Astrocyte (in vitro differentiated cells and primary cell): ENCODE data around the gene VPS13D. TPM values are rescaled to one million over a fixed set of nuclear protein-coding genes. Genes with fewer than 3 reads are reported as not detected.

Source experiments
- DNase-seq: peaks from one replicate; pipeline ENCODE4 v3.0.0-alpha.2; 2010; ENCODE audit warnings: low read depth
- FAIRE-seq: peaks from 2 replicates; lab custom pipeline; 2011; peaks lifted over from hg19 to GRCh38; lab: Jason Lieb, UNC
- H2AFZ ChIP-seq: 2 replicates; pipeline ENCODE4 v1.6.0; 2012; ENCODE audit warnings: low read depth, low read length, inconsistent platforms
- H3K27ac ChIP-seq: 2 replicates; pipeline ENCODE4 v1.5.1; 2011; ENCODE audit warnings: low read depth, low read length, inconsistent platforms
- H3K27me3 ChIP-seq: 2 replicates; pipeline ENCODE4 v1.6.0; 2011; ENCODE audit warnings: low read length, inconsistent platforms; ENCODE audit not compliant: insufficient read depth
- H3K36me3 ChIP-seq: 2 replicates; pipeline ENCODE4 v1.5.1; 2011; ENCODE audit warnings: low read length, inconsistent platforms; ENCODE audit not compliant: insufficient read depth
- H3K4me1 ChIP-seq: 2 replicates; pipeline ENCODE4 v1.5.1; 2011; ENCODE audit warnings: low read length, inconsistent platforms; ENCODE audit not compliant: insufficient read depth
- H3K4me2 ChIP-seq: 2 replicates; pipeline ENCODE4 v1.6.0; 2012; ENCODE audit warnings: low read length, inconsistent platforms
- H3K4me3 ChIP-seq: 2 replicates; pipeline ENCODE4 v1.5.1; 2011; ENCODE audit warnings: low read depth, mild to moderate bottlenecking, low read length, inconsistent platforms; ENCODE audit not compliant: insufficient read depth
- H3K79me2 ChIP-seq: 2 replicates; pipeline ENCODE4 v1.6.0; 2012; ENCODE audit warnings: mild to moderate bottlenecking, low read length, inconsistent platforms; ENCODE audit not compliant: insufficient read depth
- H3K9ac ChIP-seq: 2 replicates; pipeline ENCODE4 v1.6.0; 2012; ENCODE audit warnings: mild to moderate bottlenecking, low read length, inconsistent platforms
- H3K9me3 ChIP-seq: 2 replicates; pipeline ENCODE4 v1.5.1; 2012; ENCODE audit warnings: low read depth, mild to moderate bottlenecking, low read length, inconsistent platforms; ENCODE audit not compliant: insufficient read depth
- H4K20me1 ChIP-seq: 2 replicates; pipeline ENCODE4 v1.6.0; 2012; ENCODE audit warnings: low read length, inconsistent platforms; ENCODE audit not compliant: insufficient read depth
- H3K27ac Mint-ChIP-seq: one replicate; pipeline ENCODE4 v1.8.0; 2021; ENCODE audit warnings: mild to moderate bottlenecking, mixed read lengths; ENCODE audit not compliant: unreplicated experiment
- H3K27me3 Mint-ChIP-seq: one replicate; pipeline ENCODE4 v1.8.0; 2021; ENCODE audit warnings: low read depth, mixed read lengths; ENCODE audit not compliant: unreplicated experiment
- H3K36me3 Mint-ChIP-seq: one replicate; pipeline ENCODE4 v1.8.0; 2021; ENCODE audit warnings: low read depth, mixed read lengths; ENCODE audit not compliant: unreplicated experiment
- H3K4me1 Mint-ChIP-seq: one replicate; pipeline ENCODE4 v1.8.0; 2021; ENCODE audit warnings: low read depth, mixed read lengths; ENCODE audit not compliant: unreplicated experiment
- H3K4me3 Mint-ChIP-seq: one replicate; pipeline ENCODE4 v1.8.0; 2021; ENCODE audit warnings: mild to moderate bottlenecking, moderate library complexity, mixed read lengths; ENCODE audit not compliant: unreplicated experiment
- H3K9me3 Mint-ChIP-seq: one replicate; pipeline ENCODE4 v1.8.0; 2021; ENCODE audit warnings: mild to moderate bottlenecking, mixed read lengths; ENCODE audit not compliant: unreplicated experiment
- CTCF ChIP-seq: IDR thresholded peaks from 2 replicates; pipeline ENCODE4 v1.5.1; 2011; ENCODE audit warnings: low read depth, mild to moderate bottlenecking, inconsistent platforms, low read length, moderate library complexity; ENCODE audit not compliant: insufficient read depth
- EZH2 ChIP-seq: IDR thresholded peaks from 2 replicates; pipeline ENCODE4 v1.6.1; 2012; ENCODE audit warnings: mild to moderate bottlenecking, low read length, inconsistent platforms; ENCODE audit not compliant: insufficient read depth
- total RNA-seq: library from RNA; stranded (reverse); gene quantifications from 2 replicates; pipeline ENCODE4 v1.2.1, GENCODE V29; 2021

VPS13D gene
- total RNA-seq, 1 donor from 2014 or later = 25.9 TPM

- H3K27ac ChIP-seq = no peak overlapping the region
- peaks cover 40% of the 10 kb centered on the region for H3K36me3 ChIP-seq
- peaks cover 21% of the 10 kb centered on the region for H3K36me3 Mint-ChIP-seq
- H3K4me2 ChIP-seq = no peak overlapping the region
- H3K4me1 ChIP-seq = no peaks in the 10 kb centered on the region
- no peaks in the 10 kb centered on the region for H3K27me3 ChIP-seq
- H3K4me3 Mint-ChIP-seq = no peak overlapping the region
- H3K27ac Mint-ChIP-seq = no peak overlapping the region
- H3K4me1 Mint-ChIP-seq = peaks cover 11% of the 10 kb centered on the region
- no peak overlapping the region for H3K4me3 ChIP-seq
- H3K9me3 ChIP-seq = no peaks in the 10 kb centered on the region
- no peak for TF ChIP-seq CTCF
- TF ChIP-seq EZH2 = no peak
- no peaks in the 10 kb centered on the region for H3K79me2 ChIP-seq
- DNase-seq = peak; percentile 30
- H4K20me1 ChIP-seq = no peaks in the 10 kb centered on the region
- FAIRE-seq = peak; percentile 62
- no peak overlapping the region for H2AFZ ChIP-seq
- no peak overlapping the region for H3K9ac ChIP-seq
- H3K27me3 Mint-ChIP-seq = no peaks in the 10 kb centered on the region
- H3K9me3 Mint-ChIP-seq = no peaks in the 10 kb centered on the region
Observed at GRCh38 chr1:12249181-12249580, 19.4 kb downstream of the VPS13D start.

GRCh38 chr1:12249748-12250147 lies 19.9 kb downstream of the VPS13D start:
- no peak overlapping the region for H2AFZ ChIP-seq
- H3K4me1 Mint-ChIP-seq = peaks cover 11% of the 10 kb centered on the region
- H3K27me3 ChIP-seq = no peaks in the 10 kb centered on the region
- H3K9me3 Mint-ChIP-seq = no peaks in the 10 kb centered on the region
- H3K4me3 ChIP-seq = no peak overlapping the region
- H3K79me2 ChIP-seq = no peaks in the 10 kb centered on the region
- no peak overlapping the region for H3K27ac ChIP-seq
- no peaks in the 10 kb centered on the region for H3K4me1 ChIP-seq
- H3K4me2 ChIP-seq = no peak overlapping the region
- no peak overlapping the region for H3K4me3 Mint-ChIP-seq
- peaks cover 40% of the 10 kb centered on the region for H3K36me3 ChIP-seq
- H3K27ac Mint-ChIP-seq = no peak overlapping the region
- no peak for TF ChIP-seq EZH2
- TF ChIP-seq CTCF = no peak
- FAIRE-seq = no peak
- no peak overlapping the region for H3K9ac ChIP-seq
- no peaks in the 10 kb centered on the region for H4K20me1 ChIP-seq
- peaks cover 21% of the 10 kb centered on the region for H3K36me3 Mint-ChIP-seq
- no peak for DNase-seq
- H3K27me3 Mint-ChIP-seq = no peaks in the 10 kb centered on the region
- no peaks in the 10 kb centered on the region for H3K9me3 ChIP-seq

- no peaks in the 10 kb centered on the region for H3K9me3 ChIP-seq
- H3K27me3 Mint-ChIP-seq = no peaks in the 10 kb centered on the region
- H3K4me3 ChIP-seq = no peak overlapping the region
- DNase-seq = peak; percentile 59
- H3K4me1 ChIP-seq = no peaks in the 10 kb centered on the region
- H3K27me3 ChIP-seq = no peaks in the 10 kb centered on the region
- TF ChIP-seq EZH2 = no peak
- TF ChIP-seq CTCF = no peak
- peaks cover 11% of the 10 kb centered on the region for H3K4me1 Mint-ChIP-seq
- H3K9me3 Mint-ChIP-seq = no peaks in the 10 kb centered on the region
- H3K27ac Mint-ChIP-seq = no peak overlapping the region
- H3K79me2 ChIP-seq = no peaks in the 10 kb centered on the region
- no peak overlapping the region for H3K4me2 ChIP-seq
- no peak for FAIRE-seq
- H3K4me3 Mint-ChIP-seq = no peak overlapping the region
- no peaks in the 10 kb centered on the region for H4K20me1 ChIP-seq
- peaks cover 34% of the 10 kb centered on the region for H3K36me3 ChIP-seq
- no peak overlapping the region for H2AFZ ChIP-seq
- H3K9ac ChIP-seq = no peak overlapping the region
- no peak overlapping the region for H3K27ac ChIP-seq
- peaks cover 21% of the 10 kb centered on the region for H3K36me3 Mint-ChIP-seq
Observed at GRCh38 chr1:12251442-12251841, 21.6 kb downstream of the VPS13D start.
